Stomach (tissue), 9 donors: ENCODE results near the gene NTRK3. TPM values are rescaled to one million over a fixed set of nuclear protein-coding genes. Genes with fewer than 3 reads are reported as not detected.
A peak's percentile ranks its signal among the peaks of the same experiment; 100 is the strongest.

Experiments used
- DNase-seq, 2 donors: peaks; one replicate each; pipeline versions ENCODE4 v3.0.0 to v3.0.0-alpha.2; 2013 to 2019
- H3K27ac ChIP-seq, 5 donors: fragments of 200-600 bp in 4 of 5; sonication (generic) in 4 of 5; one replicate each; pipeline ENCODE4 v1.5.1; 2013 to 2019; ENCODE audit warnings: mild to moderate bottlenecking in 1 of 5, moderate library complexity in 1 of 5
- H3K27me3 ChIP-seq, 3 donors: fragments of 200-600 bp; sonication (generic); one replicate each; pipeline ENCODE4 v1.5.1; 2017 to 2019; ENCODE audit warnings: mixed run types in 1 of 3
- H3K36me3 ChIP-seq, 4 donors: fragments of 200-600 bp; sonication (generic); 1 replicate in 3 of 4; 2 replicates in 1 of 4; pipeline ENCODE4 v1.5.1; 2016 to 2019
- H3K4me1 ChIP-seq, 4 donors: fragments of 200-600 bp; sonication (generic); one replicate each; pipeline ENCODE4 v1.5.1; 2016 to 2019
- H3K4me3 ChIP-seq, 4 donors: fragments of 200-600 bp; sonication (generic) in 3 of 4; one replicate each; pipeline ENCODE4 v1.5.1; 2016 to 2019; ENCODE audit warnings: mild to moderate bottlenecking in 1 of 4
- H3K9me3 ChIP-seq, 4 donors: fragments of 200-600 bp; sonication (generic); one replicate each; pipeline ENCODE4 v1.5.1; 2016 to 2019
- CTCF ChIP-seq, 7 experiments: fragments of 450-650 bp in 4 of 7; fragments of 200-600 bp in 3 of 7; sonication (generic) in 3 of 7; IDR thresholded peaks; one replicate each; pipeline ENCODE4 v1.5.1; 2016 to 2019; ENCODE audit warnings: antibody characterized with exemption in 7 of 7, control low read depth in 2 of 7, mild to moderate bottlenecking in 1 of 7
- EP300 ChIP-seq: sonication (generic); formaldehyde crosslinking; IDR thresholded peaks from one replicate; pipeline ENCODE4 v1.6.1; 2017; ENCODE audit warnings: antibody characterized with exemption
- POLR2A ChIP-seq, 4 donors: fragments of 450-650 bp; IDR thresholded peaks; one replicate each; pipeline ENCODE4 v1.6.1; 2016; ENCODE audit warnings: antibody characterized with exemption in 4 of 4, control low read depth in 2 of 4, mild to moderate bottlenecking in 1 of 4, moderate library complexity in 1 of 4
- POLR2AphosphoS5 ChIP-seq, 3 donors: sonication (generic); formaldehyde crosslinking; IDR thresholded peaks; one replicate each; pipeline ENCODE4 v1.6.1; 2016; ENCODE audit warnings: antibody characterized with exemption in 3 of 3
- WGBS, 5 donors: extraction: QIAGEN DNeasy Blood & Tissue Kit in 3 of 5; methylation state at CpG; one replicate each; pipeline versions ENCODE4 v1.1.5 to v1.1.7; 2013 to 2018; 5-methylcytosine and 5-hydroxymethylcytosine counted together
- intact Hi-C: fragments of 100-400 bp; cut with DNase I; formaldehyde crosslinking; loops from one replicate; pipeline ENCODE4 v1.15.1; 2023; ENCODE audit warnings: low total_unique reads
- polyA plus RNA-seq, 3 donors: library from polyadenylated mRNA; stranded (reverse); fragments of 200-250 nt; gene quantifications; one replicate each; pipeline ENCODE4 v1.2.3, GENCODE V29; 2013
- total RNA-seq, 5 donors: library from RNA; depleted of rRNA; stranded (reverse); fragments of >200 nt; gene quantifications; one replicate each; pipeline versions ENCODE4 v1.1.0 to v1.2.3, GENCODE V29; 2014 to 2016
- donor health status: healthy with polysubstance abuse.
- donor health status: Bipolar disorder and iron deficiency.
- donor health status: healthy.

Gene NTRK3
- total and polyA plus RNA-seq, 8 donors: under 0.01 to 18.2 (median 1.0) TPM; not detected in 1

- H3K4me3 ChIP-seq: no peak overlapping the region
- H3K27ac ChIP-seq: no peak overlapping the region
- H3K27me3 ChIP-seq: peaks cover 6 to 45% (median 15%) of the 10 kb centered on the region in 3 donors
- intact Hi-C loops: no loop called here
- no peaks in the 10 kb centered on the region for H3K9me3 ChIP-seq
- H3K36me3 ChIP-seq: no peaks in the 10 kb centered on the region
- no peak for DNase-seq
- TF ChIP-seq CTCF (IDR thresholded peaks at IDR 0.05) (no peak), POLR2AphosphoS5 (IDR thresholded peaks at IDR 0.05) (no peak), EP300 (no peak), POLR2A (IDR thresholded peaks at IDR 0.05) (no peak)
- 22 to 49% (median 33%) methylated on average over 4 of the region's 4 CpGs for WGBS, 5 donors
- no peaks in the 10 kb centered on the region for H3K4me1 ChIP-seq
These were observed 32.1 kb upstream of the NTRK3 start for GRCh38 chr15:88288661-88289060.

GRCh38 chr15:88288206-88288605 lies 31.7 kb upstream of the NTRK3 start:
- Histone ChIP-seq H3K9me3 (no peaks in the 10 kb centered on the region), H3K4me3 (no peak overlapping the region), H3K27ac (no peak overlapping the region), H3K27me3 (peaks cover 6 to 49% (median 19%) of the 10 kb centered on the region in 3 donors), H3K4me1 (no peaks in the 10 kb centered on the region), H3K36me3 (no peaks in the 10 kb centered on the region)
- WGBS, 5 donors: 82 to 88% (median 86%) methylated on average over 10 of the region's 10 CpGs
- no peak for DNase-seq
- intact Hi-C loops: no loop called here
- TF ChIP-seq POLR2A (IDR thresholded peaks at IDR 0.05) (no peak), EP300 (no peak), CTCF (IDR thresholded peaks at IDR 0.05) (no peak), POLR2AphosphoS5 (IDR thresholded peaks at IDR 0.05) (no peak)

- Histone ChIP-seq H3K27me3 (peaks cover 6 to 85% (median 19%) of the 10 kb centered on the region in 3 donors), H3K27ac (no peak overlapping the region), H3K4me3 (no peak overlapping the region), H3K4me1 (no peaks in the 10 kb centered on the region), H3K36me3 (no peaks in the 10 kb centered on the region), H3K9me3 (peaks cover 0 to 6% (median 0%) of the 10 kb centered on the region in 4 donors)
- DNase-seq: peak in 1 of 2 donors; percentile 23
- intact Hi-C loops: no loop called here
- TF ChIP-seq POLR2AphosphoS5 (IDR thresholded peaks at IDR 0.05) (no peak), POLR2A (IDR thresholded peaks at IDR 0.05) (no peak), EP300 (no peak), CTCF (IDR thresholded peaks at IDR 0.05) (no peak)
- 10 to 19% (median 17%) methylated on average over 4 to 15 of the region's 15 CpGs for WGBS, 5 donors
These were observed 27.9 kb upstream of the NTRK3 start for GRCh38 chr15:88284318-88284998.

- Histone ChIP-seq H3K27ac (no peak overlapping the region), H3K4me3 (no peak overlapping the region), H3K9me3 (peaks cover 0 to 6% (median 0%) of the 10 kb centered on the region in 4 donors), H3K27me3 (peaks cover 6 to 90% (median 19%) of the 10 kb centered on the region in 3 donors), H3K4me1 (no peaks in the 10 kb centered on the region), H3K36me3 (no peaks in the 10 kb centered on the region)
- no peak for DNase-seq
- intact Hi-C loops: no loop called here
- WGBS, 5 donors: 20 to 33% (median 25%) methylated on average over 5 of the region's 5 CpGs
- TF ChIP-seq EP300: no peak
- no peak for TF ChIP-seq POLR2AphosphoS5 (IDR thresholded peaks at IDR 0.05)
- no peak for TF ChIP-seq CTCF (IDR thresholded peaks at IDR 0.05)
- no peak for TF ChIP-seq POLR2A (IDR thresholded peaks at IDR 0.05)
These were observed 26.1 kb upstream of the NTRK3 start for GRCh38 chr15:88282614-88283013.
